BE2C (cell line): ENCODE data around the gene DPYD.

Experiments
- DNase-seq: peaks from one replicate; pipeline ENCODE4 v3.0.0-alpha.2; 2020
- H3K27me3 ChIP-seq: fragments of 250-450 bp; sonication (Bioruptor Pico); 2 replicates; pipeline ENCODE4 v1.5.1; 2020; ENCODE audit warnings: mild to moderate bottlenecking
- H3K36me3 ChIP-seq: fragments of 250-450 bp; sonication (Bioruptor Pico); 2 replicates; pipeline ENCODE4 v1.5.1; 2020; ENCODE audit warnings: mild to moderate bottlenecking
- H3K4me1 ChIP-seq: fragments of 250-450 bp; sonication (Bioruptor Pico); 2 replicates; pipeline ENCODE4 v1.5.1; 2020
- H3K4me3 ChIP-seq: 2 replicates; pipeline ENCODE4 v1.5.1; 2011; ENCODE audit warnings: low read depth, low read length
- H3K9me3 ChIP-seq: fragments of 250-450 bp; sonication (Bioruptor Pico); 2 replicates; pipeline ENCODE4 v1.5.1; 2020
- TF ChIP-seq, protein P1 (sequence below): IDR thresholded peaks from 2 replicates; pipeline ENCODE4 v1.5.1; 2012; ENCODE audit warnings: mild to moderate bottlenecking, low read depth, low read length

Gene DPYD

DNA sequence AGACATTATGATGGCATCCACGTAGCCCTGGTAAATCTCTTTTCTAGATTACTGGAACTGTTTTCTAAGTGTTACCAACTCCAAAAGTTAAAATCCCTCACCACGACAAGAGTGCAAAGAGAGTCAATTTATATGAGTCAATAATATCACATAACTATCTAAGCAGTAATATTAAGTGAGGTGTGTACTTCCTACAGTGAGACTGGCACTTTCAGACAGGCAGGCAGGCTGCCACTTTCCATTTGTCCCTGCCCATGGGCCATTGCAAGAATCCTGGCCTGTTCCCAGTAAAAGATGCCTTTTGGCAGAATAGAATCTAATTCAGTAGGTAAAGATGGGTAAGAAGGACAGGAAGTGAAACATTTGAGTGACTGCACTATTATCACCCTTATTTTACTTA, 843.6 kb downstream of the DPYD start:
- H3K27me3 ChIP-seq, result no peaks in the 10 kb centered on the region
- TF ChIP-seq, protein P1, sequence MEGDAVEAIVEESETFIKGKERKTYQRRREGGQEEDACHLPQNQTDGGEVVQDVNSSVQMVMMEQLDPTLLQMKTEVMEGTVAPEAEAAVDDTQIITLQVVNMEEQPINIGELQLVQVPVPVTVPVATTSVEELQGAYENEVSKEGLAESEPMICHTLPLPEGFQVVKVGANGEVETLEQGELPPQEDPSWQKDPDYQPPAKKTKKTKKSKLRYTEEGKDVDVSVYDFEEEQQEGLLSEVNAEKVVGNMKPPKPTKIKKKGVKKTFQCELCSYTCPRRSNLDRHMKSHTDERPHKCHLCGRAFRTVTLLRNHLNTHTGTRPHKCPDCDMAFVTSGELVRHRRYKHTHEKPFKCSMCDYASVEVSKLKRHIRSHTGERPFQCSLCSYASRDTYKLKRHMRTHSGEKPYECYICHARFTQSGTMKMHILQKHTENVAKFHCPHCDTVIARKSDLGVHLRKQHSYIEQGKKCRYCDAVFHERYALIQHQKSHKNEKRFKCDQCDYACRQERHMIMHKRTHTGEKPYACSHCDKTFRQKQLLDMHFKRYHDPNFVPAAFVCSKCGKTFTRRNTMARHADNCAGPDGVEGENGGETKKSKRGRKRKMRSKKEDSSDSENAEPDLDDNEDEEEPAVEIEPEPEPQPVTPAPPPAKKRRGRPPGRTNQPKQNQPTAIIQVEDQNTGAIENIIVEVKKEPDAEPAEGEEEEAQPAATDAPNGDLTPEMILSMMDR, result no peak
- no peaks in the 10 kb centered on the region for H3K36me3 ChIP-seq
- H3K9me3 ChIP-seq, result no peaks in the 10 kb centered on the region
- DNase-seq, result no peak
- no peak overlapping the region for H3K4me3 ChIP-seq
- no peaks in the 10 kb centered on the region for H3K4me1 ChIP-seq

DNA sequence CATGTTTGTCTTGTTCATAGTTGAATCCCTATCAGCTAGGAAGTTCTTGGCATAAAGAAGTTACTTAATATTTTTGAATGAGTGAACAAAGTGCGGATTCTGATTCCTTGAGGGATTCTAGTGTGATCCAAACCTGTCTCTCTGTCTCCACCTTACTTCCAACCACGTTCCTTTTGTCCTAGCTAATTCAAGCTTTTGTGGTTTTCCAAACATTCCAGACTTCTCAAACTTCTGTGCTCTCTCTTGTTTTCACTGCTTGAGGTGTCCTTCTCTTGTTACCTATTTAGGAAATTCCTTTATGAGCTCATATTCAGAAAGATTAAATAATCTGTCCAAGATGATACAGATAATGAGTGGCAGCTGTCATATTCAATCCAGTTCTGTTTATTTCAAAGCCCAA, 846.1 kb downstream of the DPYD start:
- Histone ChIP-seq H3K4me1 (no peaks in the 10 kb centered on the region), H3K4me3 (no peak overlapping the region), H3K9me3 (no peaks in the 10 kb centered on the region), H3K36me3 (no peaks in the 10 kb centered on the region), H3K27me3 (no peaks in the 10 kb centered on the region)
- no peak for DNase-seq
- TF ChIP-seq, protein P1, result no peak

- H3K9me3 ChIP-seq, result no peaks in the 10 kb centered on the region
- no peaks in the 10 kb centered on the region for H3K4me1 ChIP-seq
- H3K4me3 ChIP-seq, result no peak overlapping the region
- TF ChIP-seq, protein P1, result no peak
- no peak for DNase-seq
- no peaks in the 10 kb centered on the region for H3K36me3 ChIP-seq
- H3K27me3 ChIP-seq, result no peaks in the 10 kb centered on the region
These were observed 846.9 kb downstream of the DPYD start for GRCh38 chr1:97073936-97074335.

- Histone ChIP-seq H3K4me1 (no peaks in the 10 kb centered on the region), H3K9me3 (no peaks in the 10 kb centered on the region), H3K36me3 (no peaks in the 10 kb centered on the region), H3K4me3 (no peak overlapping the region), H3K27me3 (no peaks in the 10 kb centered on the region)
- TF ChIP-seq, protein P1, result no peak
- DNase-seq, result no peak
These were observed 847.7 kb downstream of the DPYD start for GRCh38 chr1:97073169-97073568.

DNA sequence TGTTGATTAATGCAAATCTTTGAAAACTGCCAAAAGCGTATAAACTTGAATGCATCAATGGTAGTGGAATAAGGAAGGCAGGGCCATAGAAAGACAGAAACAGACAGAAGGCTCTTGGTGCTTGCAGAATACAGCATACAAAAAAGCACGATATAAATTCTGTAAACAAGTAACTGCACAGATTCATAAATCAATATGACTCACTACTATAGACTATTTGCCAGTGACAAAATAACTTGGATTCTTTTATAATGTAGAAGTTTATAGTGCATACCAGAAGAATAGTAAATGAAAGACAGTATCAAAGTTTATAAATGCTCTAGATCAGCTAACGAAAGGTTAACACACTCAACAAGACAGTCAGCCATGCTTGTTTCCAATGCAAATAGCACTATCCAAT, 849.7 kb downstream of the DPYD start:
- DNase-seq, result no peak
- no peaks in the 10 kb centered on the region for H3K27me3 ChIP-seq
- TF ChIP-seq, protein P1, result no peak
- no peak overlapping the region for H3K4me3 ChIP-seq
- no peaks in the 10 kb centered on the region for H3K9me3 ChIP-seq
- H3K36me3 ChIP-seq, result no peaks in the 10 kb centered on the region
- no peaks in the 10 kb centered on the region for H3K4me1 ChIP-seq

DNA sequence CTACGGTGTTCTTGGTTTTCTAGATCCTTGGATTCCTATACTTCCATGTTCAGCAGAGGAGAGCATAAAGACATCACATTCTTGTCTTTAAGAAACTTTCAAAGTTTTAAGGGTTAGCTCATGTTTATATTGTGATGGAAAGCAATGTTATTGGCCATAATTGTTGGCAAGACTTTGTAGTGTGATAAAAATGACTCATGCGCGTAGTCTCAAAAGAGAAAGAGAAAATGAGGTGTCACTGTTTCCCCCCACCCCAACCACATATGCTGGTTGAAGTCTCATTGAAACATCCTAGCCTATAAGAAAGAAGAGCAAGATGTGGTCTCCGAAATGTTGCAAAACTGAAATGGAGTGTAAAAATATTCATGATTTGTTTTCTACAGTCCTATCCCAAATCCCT, 850.5 kb downstream of the DPYD start:
- TF ChIP-seq, protein P1, result no peak
- Histone ChIP-seq H3K36me3 (no peaks in the 10 kb centered on the region), H3K9me3 (no peaks in the 10 kb centered on the region), H3K27me3 (no peaks in the 10 kb centered on the region), H3K4me3 (no peak overlapping the region), H3K4me1 (no peaks in the 10 kb centered on the region)
- no peak for DNase-seq
